CD14-positive monocyte (primary cell): ENCODE measurements around the gene AEN. TPM values are rescaled to one million over a fixed set of nuclear protein-coding genes. Genes with fewer than 3 reads are reported as not detected.

Experiments used
- DNase-seq, 3 donors: peaks; one replicate each; pipeline ENCODE4 v3.0.0-alpha.2; 2011 to 2022
- H2AFZ ChIP-seq: 2 replicates; pipeline ENCODE4 v1.6.0; 2012; ENCODE audit warnings: mild to moderate bottlenecking, low read depth, low read length, inconsistent platforms; ENCODE audit not compliant: insufficient read depth, poor library complexity, severe bottlenecking
- H3K27ac ChIP-seq, 2 donors: 1 replicate in 1 of 2; 2 replicates in 1 of 2; pipeline ENCODE4 v1.5.1; 2012 to 2013; ENCODE audit warnings: low read length in 2 of 2, control low read depth in 1 of 2, inconsistent platforms in 1 of 2, low read depth in 1 of 2, mild to moderate bottlenecking in 1 of 2
- H3K27me3 ChIP-seq, 2 donors: one replicate each; pipeline versions ENCODE4 v1.6.0 to v1.6.1; 2011 to 2013; ENCODE audit warnings: low read length in 2 of 2; ENCODE audit not compliant: control insufficient read depth in 2 of 2, insufficient read depth in 2 of 2
- H3K36me3 ChIP-seq, 2 donors: replicated peaks in 1 of 2; 1 replicate in 1 of 2; 2 replicates in 1 of 2; pipeline versions ENCODE4 v1.5.1 to v1.6.1; 2012 to 2013; ENCODE audit warnings: low read length in 2 of 2, control low read depth in 1 of 2, inconsistent platforms in 1 of 2, mild to moderate bottlenecking in 1 of 2; ENCODE audit not compliant: insufficient read depth in 2 of 2, control insufficient read depth in 1 of 2
- H3K4me1 ChIP-seq, 2 donors: 1 replicate in 1 of 2; 2 replicates in 1 of 2; pipeline versions ENCODE4 v1.5.1 to v1.6.1; 2012 to 2013; ENCODE audit warnings: low read length in 2 of 2, control low read depth in 1 of 2, inconsistent platforms in 1 of 2, mild to moderate bottlenecking in 1 of 2, moderate library complexity in 1 of 2; ENCODE audit not compliant: insufficient read depth in 2 of 2, control insufficient read depth in 1 of 2
- H3K4me2 ChIP-seq: replicated peaks from 2 replicates; pipeline ENCODE3; 2012; ENCODE audit warnings: low read length, moderate library complexity, mild to moderate bottlenecking; ENCODE audit not compliant: poor library complexity, severe bottlenecking; ENCODE audit errors: extremely low read depth
- H3K4me3 ChIP-seq, 3 experiments: fragments of 200-600 bp in 1 of 3; sonication (generic) in 1 of 3; replicated peaks in 1 of 3; 1 replicate in 2 of 3; 2 replicates in 1 of 3; pipeline ENCODE4 v1.5.1; 2011 to 2013; ENCODE audit warnings: low read length in 3 of 3, mild to moderate bottlenecking in 3 of 3, control low read depth in 2 of 3, low read depth in 2 of 3, inconsistent platforms in 1 of 3, moderate library complexity in 1 of 3
- H3K79me2 ChIP-seq: 2 replicates; pipeline ENCODE4 v1.6.0; 2012; ENCODE audit warnings: mild to moderate bottlenecking, control low read depth, inconsistent platforms, low read length, moderate library complexity; ENCODE audit not compliant: insufficient read depth
- H3K9ac ChIP-seq: 2 replicates; pipeline ENCODE4 v1.6.0; 2017; ENCODE audit warnings: low read length, mild to moderate bottlenecking; ENCODE audit not compliant: insufficient read depth, poor library complexity, severe bottlenecking
- H3K9me3 ChIP-seq, 2 donors: replicated peaks in 1 of 2; 1 replicate in 1 of 2; 2 replicates in 1 of 2; pipeline versions ENCODE4 v1.5.1 to v1.6.1; 2012 to 2013; ENCODE audit warnings: low read length in 2 of 2, control low read depth in 1 of 2; ENCODE audit not compliant: control insufficient read depth in 1 of 2, insufficient read depth in 1 of 2
- H4K20me1 ChIP-seq: 2 replicates; pipeline ENCODE4 v1.6.0; 2012; ENCODE audit warnings: mild to moderate bottlenecking, low read length, control low read depth, moderate library complexity; ENCODE audit not compliant: insufficient read depth
- H3K27ac Mint-ChIP-seq, 7 donors: one replicate each; pipeline ENCODE4 v1.8.0; 2020; ENCODE audit warnings: mild to moderate bottlenecking in 7 of 7, mixed read lengths in 7 of 7, moderate library complexity in 6 of 7, inconsistent platforms in 2 of 7
- H3K27me3 Mint-ChIP-seq, 3 donors: one replicate each; pipeline ENCODE4 v1.8.0; 2021 to 2022; ENCODE audit warnings: low read depth in 3 of 3, mild to moderate bottlenecking in 3 of 3, mixed read lengths in 3 of 3, moderate library complexity in 3 of 3, inconsistent platforms in 1 of 3
- H3K36me3 Mint-ChIP-seq, 2 donors: one replicate each; pipeline ENCODE4 v1.8.0; 2020; ENCODE audit warnings: mixed read lengths in 2 of 2, inconsistent platforms in 1 of 2, mild to moderate bottlenecking in 1 of 2
- H3K4me1 Mint-ChIP-seq: one replicate; pipeline ENCODE4 v1.8.0; 2020; ENCODE audit warnings: mild to moderate bottlenecking, mixed read lengths
- H3K4me3 Mint-ChIP-seq, 2 donors: one replicate each; pipeline ENCODE4 v1.8.0; 2020; ENCODE audit warnings: mild to moderate bottlenecking in 2 of 2, mixed read lengths in 2 of 2, moderate library complexity in 1 of 2
- H3K9me3 Mint-ChIP-seq, 7 donors: one replicate each; pipeline ENCODE4 v1.8.0; 2020 to 2022; ENCODE audit warnings: mixed read lengths in 7 of 7, mild to moderate bottlenecking in 6 of 7, moderate library complexity in 6 of 7, inconsistent platforms in 2 of 7
- CTCF ChIP-seq: fragments of 200-600 bp; IDR thresholded peaks from one replicate; pipeline ENCODE4 v1.8.0; 2022; ENCODE audit warnings: antibody characterized with exemption, mild to moderate bottlenecking
- WGBS: methylation state at CpG from one replicate; pipeline ENCODE4 v1.1.5; 2013; ENCODE audit warnings: missing lambda C conversion rate; ENCODE audit not compliant: insufficient coverage; 5-methylcytosine and 5-hydroxymethylcytosine counted together
- intact Hi-C, 2 donors: fragments of 100-400 bp; cut with micrococcal nuclease; formaldehyde crosslinking; loops; one replicate each; pipeline versions ENCODE4 v1.15.0 to v1.15.1; 2023
- polyA plus RNA-seq, 3 donors: library from polyadenylated mRNA; depleted of rRNA in 1 of 3; unstranded in 2 of 3; stranded (reverse) in 1 of 3; fragments of 300-500 nt in 2 of 3; fragments of >200 nt in 1 of 3; fragmentation: Illumina TruSeq in 2 of 3; gene quantifications; 1 replicate in 2 of 3; 2 replicates in 1 of 3; pipeline ENCODE4 v1.2.3, GENCODE V29; 2012 to 2021

AEN gene
- polyA plus RNA-seq, 3 donors: 4.6 to 10.7 (median 6.3) TPM

- Mint-ChIP-seq H3K27me3 (peaks cover 0 to 2% (median 1%) of the 10 kb centered on the region in 3 donors), H3K36me3 (peaks cover 0 to 2% of the 10 kb centered on the region in 2 donors), H3K27ac (peak overlapping the region in 1 of 7 donors; percentile 42), H3K9me3 (peaks cover 0 to 2% (median 0%) of the 10 kb centered on the region in 7 donors), H3K4me3 (no peak overlapping the region), H3K4me1 (peaks cover 3% of the 10 kb centered on the region)
- Histone ChIP-seq H3K9me3 (no peaks in the 10 kb centered on the region), H3K27ac (no peak overlapping the region), H3K9ac (no peak overlapping the region), H2AFZ (no peak overlapping the region), H4K20me1 (no peaks in the 10 kb centered on the region), H3K4me1 (no peaks in the 10 kb centered on the region), H3K79me2 (no peaks in the 10 kb centered on the region), H3K36me3 (no peaks in the 10 kb centered on the region), H3K4me3 (no peak overlapping the region), H3K27me3 (no peaks in the 10 kb centered on the region), H3K4me2 (no peak overlapping the region)
- TF ChIP-seq CTCF: no peak
- intact Hi-C loops: loop anchor here in 1 of 2 donors (5.0 kb wide), 1 partner anchor 38 kb away; no protein-coding TSS in a partner anchor
- 96% methylated on average over 8 of the region's 12 CpGs for WGBS
- no peak for DNase-seq
Observed at GRCh38 chr15:88650556-88650955, 29.4 kb downstream of the AEN start.

- Mint-ChIP-seq H3K27ac (no peak overlapping the region), H3K36me3 (peaks cover 0 to 2% of the 10 kb centered on the region in 2 donors), H3K4me1 (peaks cover 5% of the 10 kb centered on the region), H3K4me3 (no peak overlapping the region), H3K9me3 (peaks cover 0 to 2% (median 0%) of the 10 kb centered on the region in 7 donors), H3K27me3 (peaks cover 0 to 2% (median 2%) of the 10 kb centered on the region in 3 donors)
- Histone ChIP-seq H3K9ac (no peak overlapping the region), H4K20me1 (no peaks in the 10 kb centered on the region), H3K4me2 (no peak overlapping the region), H3K27ac (no peak overlapping the region), H3K4me1 (no peaks in the 10 kb centered on the region), H3K27me3 (no peaks in the 10 kb centered on the region), H2AFZ (no peak overlapping the region), H3K4me3 (no peak overlapping the region), H3K79me2 (no peaks in the 10 kb centered on the region), H3K9me3 (no peaks in the 10 kb centered on the region), H3K36me3 (no peaks in the 10 kb centered on the region)
- no peak for DNase-seq
- no peak for TF ChIP-seq CTCF
- intact Hi-C loops: loop anchor here in 1 of 2 donors (5.0 kb wide), 1 partner anchor 39 kb away; no protein-coding TSS in a partner anchor
- 91% methylated on average over 4 of the region's 7 CpGs for WGBS
Observed at GRCh38 chr15:88651136-88651732, 30.1 kb downstream of the AEN start.
